HG03469 (cell line): Measurements from ENCODE around the gene GJA3.

Experiments used
- ATAC-seq: cut with Tn5 transposase; IDR thresholded peaks from one replicate; pipeline ENCODE4 v1.9.1; 2021; ENCODE audit warnings: mild to moderate bottlenecking, moderate library complexity, moderate number of reproducible peaks; ENCODE audit not compliant: unreplicated experiment

GJA3 gene

DNA sequence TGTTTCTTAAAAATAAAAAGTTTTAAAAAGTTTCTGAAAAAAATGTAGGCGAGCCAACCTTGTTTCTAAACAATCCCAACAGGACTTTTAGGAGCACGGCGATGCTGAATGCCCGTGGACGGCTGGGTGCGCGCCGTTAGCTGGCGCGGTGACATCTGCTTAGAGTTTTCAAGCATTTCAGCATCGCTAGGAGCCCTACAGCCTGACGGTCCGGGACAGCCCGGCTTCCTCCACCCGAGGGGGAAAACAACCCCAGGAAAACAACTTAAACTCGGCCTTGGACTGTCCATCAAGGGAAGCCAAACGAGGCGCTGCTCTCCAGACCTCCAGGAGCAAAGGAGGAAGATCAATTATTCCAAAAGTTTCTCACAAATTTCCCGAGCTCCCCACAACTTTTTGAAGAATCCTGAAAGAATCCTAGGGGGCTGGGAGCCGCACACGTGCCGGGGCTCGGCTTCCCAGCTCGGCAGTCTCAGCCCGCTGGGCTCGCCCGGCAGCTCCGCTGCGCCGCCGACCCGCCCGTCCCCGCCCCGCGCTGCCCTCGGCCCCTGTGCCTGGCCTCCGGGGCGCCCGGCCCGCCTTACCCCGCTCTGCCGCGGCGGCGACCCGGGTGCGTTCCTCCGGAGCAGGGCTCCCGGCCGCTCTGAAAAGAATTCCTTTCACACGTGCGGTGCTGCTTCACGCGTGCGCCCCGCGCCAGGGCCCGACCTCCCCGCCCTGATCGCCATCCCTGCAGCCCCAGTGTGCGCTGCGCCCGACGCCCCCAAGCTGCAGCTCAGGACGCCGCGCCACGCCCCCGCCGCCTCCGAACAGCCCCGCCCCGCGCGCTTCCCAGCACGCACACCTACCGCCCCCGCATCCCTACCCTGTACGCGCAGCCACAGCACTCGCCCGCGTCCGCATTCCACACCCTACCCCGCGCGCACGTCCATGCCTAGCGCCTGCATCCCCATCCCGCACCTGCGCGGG is at the start of gene GJA3:
Gene GJA3 (minus strand): TSS at position 747 of the 969 bp plus-strand sequence. CDS start 17,764 bp downstream, outside the sequence.
- ATAC-seq: peak; percentile 32

DNA sequence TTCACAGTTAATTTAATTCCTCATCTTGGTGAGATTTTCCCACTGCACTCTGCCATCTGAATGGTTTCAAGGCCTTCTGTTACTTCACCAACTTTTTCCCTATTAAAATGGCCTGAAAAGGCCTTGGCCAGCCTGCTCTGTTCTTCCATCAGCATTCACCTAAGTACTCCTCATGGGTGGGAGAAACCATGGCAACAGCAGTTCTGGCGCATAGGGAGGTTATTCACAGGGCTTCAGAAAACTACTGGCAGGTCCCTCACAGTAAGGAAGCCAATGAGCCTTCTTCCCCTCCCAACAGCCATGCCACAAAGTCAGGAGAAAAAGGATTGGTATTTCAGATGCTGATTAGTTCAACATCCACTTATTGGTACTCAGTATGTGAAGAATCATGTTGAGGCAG is 49.1 kb upstream of the GJA3 start:
- no peak for ATAC-seq

DNA sequence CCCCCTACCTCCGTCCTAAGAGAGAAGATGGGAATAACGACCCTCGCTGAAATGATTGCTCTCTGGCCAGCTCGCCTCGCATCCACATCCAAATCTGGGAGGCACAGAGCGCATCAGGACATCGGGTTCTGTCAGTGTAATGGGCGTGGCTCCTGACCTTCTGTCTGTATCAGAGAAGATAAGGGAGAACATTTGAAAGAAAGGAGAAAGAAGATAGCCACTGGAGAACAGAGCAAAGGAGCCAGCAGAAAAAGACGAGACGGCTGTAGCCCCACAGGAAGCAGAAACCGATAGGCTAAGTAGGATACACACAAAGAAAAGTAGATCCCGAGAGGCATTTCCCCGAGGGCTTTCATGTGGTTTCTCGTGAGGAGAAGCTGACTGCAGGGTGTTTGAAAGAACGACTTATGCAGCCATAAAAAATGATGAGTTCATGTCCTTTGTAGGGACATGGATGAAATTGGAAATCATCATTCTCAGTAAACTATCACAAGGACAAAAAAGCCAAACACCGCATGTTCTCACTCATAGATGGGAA is 45.9 kb upstream of the GJA3 start:
- no peak for ATAC-seq

DNA sequence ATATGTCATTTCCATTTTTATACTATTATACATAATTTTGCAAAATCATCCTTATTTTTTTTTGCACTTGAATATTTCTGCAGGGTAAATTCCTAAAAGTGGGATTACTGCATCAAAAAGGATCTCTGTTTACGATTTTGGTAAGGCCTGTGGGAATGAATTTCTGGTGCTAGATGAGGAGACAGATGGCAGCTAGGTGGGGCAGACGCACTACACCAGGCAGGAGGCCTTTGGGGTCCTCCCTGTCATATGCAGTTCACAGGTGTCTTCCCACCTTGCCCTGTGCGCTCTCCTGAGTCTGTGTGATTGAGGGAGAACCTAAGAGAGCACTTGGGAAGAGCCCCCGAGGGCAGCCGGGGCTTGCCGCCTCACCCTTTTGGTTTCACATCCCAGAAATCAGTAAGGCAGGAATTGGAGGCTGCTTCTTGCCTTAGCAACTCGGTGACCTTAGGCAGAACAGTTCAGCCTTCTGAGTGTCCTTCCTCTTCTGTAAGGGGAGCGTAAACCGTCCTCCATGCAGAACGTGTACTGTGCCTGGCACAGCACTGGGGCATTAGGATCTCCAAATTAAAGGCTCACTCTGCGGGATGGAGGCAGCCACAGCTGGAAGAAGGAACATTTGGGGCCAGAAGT is 45.3 kb upstream of the GJA3 start:
- no peak for ATAC-seq

DNA sequence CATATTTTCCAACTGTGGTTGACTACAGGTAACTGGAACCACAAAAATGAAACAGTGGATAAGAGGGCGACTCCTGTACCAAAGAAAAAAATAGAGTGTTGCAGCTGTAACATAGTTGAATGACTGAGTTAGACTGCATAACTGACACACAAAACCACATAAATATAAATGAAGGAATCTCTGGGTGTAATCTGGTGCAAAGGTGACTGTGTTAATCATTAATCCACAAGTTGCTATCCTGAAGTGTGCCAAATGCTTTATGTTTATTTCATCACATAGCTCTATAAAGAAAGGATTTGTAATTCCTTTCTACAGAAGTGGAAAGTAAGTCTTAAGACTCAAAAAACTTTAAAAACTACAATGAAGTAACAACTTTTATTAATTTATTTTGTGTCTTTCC is 37.9 kb upstream of the GJA3 start:
- ATAC-seq: no peak

DNA sequence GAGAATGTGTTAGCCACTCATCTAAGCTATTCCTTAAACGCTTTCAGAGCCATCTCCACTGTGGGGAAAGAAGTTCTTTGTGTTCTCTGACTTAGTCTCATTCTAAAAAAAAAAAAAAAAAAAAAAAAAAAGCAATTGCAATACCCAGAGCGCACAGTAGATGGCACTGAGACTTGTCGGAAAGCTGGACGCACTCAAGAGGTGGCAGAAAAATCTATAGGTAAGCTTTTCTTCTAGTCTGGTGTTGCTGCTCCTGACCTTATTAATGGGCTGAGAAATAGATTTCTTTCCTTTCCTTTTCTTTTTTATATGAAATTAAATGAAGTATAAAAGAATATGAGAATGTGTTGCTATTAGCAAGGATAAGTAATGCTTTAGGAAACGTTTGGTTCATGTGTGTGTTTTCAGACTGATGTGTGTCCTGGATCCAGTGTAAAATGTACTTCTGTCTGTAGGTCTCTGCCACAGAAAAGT is 36.5 kb upstream of the GJA3 start:
- no peak for ATAC-seq

DNA sequence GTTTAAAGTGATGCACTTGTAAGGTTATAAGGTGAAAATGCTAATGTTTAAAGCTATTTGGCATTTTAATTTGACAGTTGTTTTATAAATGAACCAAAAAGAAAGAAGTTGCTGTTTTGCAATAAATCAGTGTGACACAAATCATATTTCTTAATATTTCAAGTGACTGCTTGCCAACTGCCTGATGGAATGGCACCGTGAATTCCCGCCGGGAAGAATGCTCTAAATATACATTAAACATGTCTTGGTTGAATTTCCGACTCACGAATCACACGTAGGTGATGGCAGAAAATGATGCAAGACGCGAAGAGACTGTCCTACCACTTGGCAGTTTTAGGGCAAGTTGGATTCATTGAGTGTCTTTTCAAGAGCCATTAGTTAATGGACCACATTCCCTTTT is 34.9 kb upstream of the GJA3 start:
- no peak for ATAC-seq

DNA sequence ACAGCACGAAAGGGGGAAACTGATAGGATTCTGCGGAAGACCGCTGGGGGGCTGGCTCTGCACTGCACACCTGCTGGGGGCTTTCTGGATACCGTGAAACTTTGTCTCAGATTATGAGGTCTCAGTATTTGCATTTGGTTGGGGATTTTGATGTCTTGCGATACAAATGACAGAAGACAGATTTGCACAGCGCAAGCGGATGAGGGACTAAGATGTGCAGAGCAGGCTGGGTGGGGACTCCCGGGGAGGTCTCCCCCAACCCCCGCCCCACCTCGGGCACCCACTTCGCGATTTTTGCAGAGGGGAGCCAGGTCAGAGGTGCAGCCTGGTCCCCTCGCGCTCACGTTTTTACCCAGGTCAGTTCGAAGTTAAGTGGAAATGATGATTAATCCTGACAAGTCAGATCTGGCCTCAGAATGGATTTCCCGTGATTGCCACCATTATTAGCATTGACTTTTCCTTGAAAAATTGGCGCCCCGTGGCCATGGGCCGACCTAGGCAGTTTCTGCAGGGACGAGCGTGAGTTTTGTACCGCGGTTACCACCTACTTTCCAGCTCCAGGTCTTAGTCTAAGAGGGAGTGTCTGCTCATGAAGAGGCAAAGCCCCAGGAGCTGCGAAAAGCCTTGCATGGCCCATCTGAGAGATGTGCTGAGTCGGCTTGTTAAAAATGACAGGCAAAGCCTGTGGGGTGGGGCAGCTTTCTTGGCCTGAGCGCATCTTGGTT is 33.2 kb upstream of the GJA3 start:
- ATAC-seq: no peak

DNA sequence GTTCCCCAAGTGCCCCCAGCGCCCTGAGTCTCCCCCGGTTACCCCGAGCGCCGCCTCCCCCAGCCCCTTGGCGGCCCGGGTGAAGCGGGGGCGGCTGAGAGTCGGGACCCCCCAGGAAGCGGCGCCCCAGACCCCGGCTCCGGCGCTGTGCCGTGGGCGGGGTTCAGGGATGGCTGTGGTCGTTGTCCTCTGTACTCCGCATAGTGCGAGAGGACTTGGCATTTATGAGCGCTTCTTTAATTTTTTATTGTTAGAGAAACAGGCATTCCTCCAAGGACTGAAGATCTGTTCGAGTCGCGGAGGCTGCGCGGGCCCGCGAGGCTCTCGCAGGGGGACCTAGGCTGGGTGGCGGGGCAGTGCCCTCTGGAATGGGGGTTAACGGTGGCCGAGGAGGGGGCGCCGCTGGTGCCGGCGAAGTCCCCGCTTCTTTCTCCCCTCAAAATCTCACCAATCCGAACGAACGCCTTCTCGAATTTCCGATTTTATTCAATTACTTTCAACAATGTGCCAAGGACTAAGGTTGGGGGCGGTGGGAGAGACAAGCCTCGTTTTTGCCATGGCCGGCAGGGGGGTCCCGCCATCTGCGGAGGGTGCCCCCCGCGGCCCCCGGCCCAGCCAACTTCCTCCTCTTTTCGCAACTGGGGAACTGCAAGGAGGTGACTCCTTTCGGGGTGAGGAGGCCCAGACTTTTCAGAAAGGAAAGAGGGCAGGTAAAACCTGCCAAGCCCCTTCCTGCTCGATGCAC is 32.5 kb upstream of the GJA3 start:
- ATAC-seq: no peak

DNA sequence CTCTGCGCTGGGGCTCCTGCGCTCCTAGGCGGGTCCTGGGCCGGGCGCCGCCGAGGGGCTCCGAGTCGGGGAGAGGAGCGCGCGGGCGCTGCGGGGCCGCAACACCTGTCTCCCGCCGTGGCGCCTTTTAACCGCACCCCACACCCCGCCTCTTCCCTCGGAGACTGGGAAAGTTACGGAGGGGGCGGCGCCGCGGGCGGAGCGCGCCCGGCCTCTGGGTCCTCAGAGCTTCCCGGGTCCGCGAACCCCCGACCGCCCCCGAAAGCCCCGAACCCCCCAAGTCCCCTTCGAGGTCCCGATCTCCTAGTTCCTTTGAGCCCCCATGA is 31.9 kb upstream of the GJA3 start, which contains the start of gene GJB2:
Gene GJB2 (minus strand): TSS at position 103 of the 326 bp plus-strand sequence. CDS start 3,357 bp downstream, outside the sequence.
- no peak for ATAC-seq

DNA sequence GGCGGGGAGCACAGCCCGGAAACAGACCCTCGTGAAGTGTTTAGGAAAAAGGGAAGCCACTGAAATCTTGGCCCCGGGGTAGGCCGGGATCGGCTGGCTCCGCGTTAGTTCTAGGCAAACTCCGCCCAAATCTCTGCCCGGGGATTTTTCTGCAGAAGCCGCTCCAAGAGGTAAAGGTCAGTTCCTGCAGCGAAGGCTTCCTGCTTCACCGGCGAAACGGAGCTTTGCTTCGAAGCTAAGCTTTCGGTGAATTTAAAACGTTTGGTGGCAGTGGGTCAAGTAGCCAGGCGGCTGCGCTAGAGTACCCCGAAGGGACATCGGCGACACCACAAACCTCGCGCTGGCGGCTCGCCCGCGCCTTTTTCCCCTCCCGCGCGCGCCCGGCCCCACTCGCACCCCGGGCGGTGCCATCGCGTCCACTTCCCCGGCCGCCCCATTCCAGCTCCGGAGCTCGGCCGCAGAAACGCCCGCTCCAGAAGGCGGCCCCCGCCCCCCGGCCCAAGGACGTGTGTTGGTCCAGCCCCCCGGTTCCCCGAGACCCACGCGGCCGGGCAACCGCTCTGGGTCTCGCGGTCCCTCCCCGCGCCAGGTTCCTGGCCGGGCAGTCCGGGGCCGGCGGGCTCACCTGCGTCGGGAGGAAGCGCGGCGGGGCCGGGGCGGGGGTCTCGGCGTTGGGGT is 31.4 kb upstream of the GJA3 start:
- no peak for ATAC-seq

DNA sequence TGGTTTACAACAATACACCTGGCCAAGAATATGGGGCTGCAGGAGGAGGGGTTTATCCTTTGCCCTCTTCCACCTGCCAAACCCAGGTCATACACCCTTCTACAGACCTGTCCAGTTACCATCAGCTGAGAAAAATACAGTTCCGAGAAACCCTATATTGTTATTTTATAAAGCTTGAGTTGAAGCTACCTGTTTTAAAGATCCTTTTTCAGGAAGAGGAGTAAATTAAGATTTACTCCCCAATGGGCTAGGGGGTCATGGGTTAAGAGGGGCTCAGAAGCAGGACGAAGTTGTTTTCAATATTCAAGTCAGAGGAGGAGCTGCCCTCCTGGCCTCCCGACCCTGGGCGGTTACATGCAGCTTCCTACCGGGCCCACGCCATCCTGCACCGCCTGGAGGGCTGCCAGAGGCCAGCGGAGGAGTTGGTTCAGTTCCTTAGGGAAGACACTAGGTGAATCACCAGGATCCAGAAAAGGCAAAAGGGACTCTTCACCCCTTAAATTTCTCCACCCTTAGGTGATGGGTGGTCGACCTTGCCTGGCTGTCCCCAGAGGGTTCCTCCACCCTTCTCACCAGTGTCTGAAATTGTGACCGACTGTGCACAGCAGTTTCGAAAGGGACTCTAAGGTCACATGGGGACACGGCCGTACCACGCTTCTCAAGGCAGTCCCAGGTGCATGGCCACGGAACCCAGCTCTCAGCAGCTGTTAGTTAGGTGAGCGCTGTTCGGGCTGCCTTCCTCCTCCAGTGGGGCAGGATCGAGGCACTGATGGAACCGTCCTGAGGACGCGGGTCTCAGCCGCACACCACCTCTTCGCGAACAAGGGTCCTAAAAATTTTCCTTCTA is 30.7 kb upstream of the GJA3 start:
- ATAC-seq: no peak

DNA sequence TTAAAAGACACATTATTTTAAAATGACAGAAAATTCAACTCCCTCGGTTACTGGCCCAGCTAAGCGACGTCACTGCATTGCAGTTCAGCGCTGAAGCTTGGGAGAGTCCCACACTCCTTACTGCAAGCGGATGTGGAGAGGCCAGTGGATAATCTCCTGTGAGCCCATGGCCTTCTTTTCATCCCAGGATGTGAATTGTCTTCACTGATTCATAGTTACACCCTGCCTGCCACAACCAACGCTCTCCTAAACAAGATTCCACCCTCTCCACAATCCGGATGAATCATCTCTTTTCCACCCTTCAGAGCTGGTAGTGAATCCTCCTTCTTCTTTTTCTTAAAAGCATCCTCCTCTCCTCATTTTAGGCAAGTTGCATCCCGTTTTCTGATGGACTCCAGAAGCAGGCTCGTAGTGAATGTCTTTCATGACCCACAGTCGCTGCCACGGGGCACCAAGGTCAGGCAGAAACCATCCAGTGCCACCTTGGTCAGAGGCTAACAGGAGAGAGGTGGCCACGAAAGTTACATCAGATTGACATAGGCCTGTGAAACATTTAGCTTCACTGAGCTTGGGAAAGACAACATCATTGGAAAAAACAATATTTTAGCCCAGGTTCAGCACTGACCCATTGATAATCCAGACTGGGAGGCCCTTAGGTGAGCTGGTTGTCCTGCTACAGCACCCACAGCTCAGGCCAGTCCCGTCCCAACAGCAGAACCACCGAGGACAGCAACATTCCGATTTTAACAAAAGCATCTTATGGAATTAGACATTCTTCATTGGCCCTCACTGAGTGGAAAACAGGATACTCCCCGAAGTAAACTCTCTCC is 29.8 kb upstream of the GJA3 start:
- no peak for ATAC-seq

DNA sequence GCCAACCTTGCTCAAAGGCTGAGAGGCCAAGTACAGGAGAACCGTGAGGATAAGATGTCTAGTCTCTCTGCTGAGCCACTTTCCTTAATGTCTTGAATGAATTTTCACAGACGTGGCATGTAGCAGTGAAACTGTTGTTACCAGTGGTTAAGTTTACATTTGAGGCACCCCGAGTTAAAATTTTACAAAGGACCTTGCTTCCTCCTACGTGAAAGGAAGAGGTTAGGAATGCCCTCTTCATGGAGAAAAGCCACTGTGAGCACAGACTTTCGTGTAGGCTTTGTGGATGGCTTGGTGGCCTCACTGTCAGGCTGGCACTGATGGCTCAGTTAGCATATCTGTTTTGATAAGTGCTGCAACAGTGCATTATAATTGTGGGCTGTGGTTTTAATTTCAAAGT is 29.2 kb upstream of the GJA3 start:
- ATAC-seq: no peak

DNA sequence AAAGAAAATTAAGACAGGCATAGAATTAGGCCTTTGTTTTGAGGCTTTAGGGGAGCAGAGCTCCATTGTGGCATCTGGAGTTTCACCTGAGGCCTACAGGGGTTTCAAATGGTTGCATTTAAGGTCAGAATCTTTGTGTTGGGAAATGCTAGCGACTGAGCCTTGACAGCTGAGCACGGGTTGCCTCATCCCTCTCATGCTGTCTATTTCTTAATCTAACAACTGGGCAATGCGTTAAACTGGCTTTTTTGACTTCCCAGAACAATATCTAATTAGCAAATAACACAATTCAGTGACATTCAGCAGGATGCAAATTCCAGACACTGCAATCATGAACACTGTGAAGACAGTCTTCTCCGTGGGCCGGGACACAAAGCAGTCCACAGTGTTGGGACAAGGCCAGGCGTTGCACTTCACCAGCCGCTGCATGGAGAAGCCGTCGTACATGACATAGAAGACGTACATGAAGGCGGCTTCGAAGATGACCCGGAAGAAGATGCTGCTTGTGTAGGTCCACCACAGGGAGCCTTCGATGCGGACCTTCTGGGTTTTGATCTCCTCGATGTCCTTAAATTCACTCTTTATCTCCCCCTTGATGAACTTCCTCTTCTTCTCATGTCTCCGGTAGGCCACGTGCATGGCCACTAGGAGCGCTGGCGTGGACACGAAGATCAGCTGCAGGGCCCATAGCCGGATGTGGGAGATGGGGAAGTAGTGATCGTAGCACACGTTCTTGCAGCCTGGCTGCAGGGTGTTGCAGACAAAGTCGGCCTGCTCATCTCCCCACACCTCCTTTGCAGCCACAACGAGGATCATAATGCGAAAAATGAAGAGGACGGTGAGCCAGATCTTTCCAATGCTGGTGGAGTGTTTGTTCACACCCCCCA is 28.1 kb upstream of the GJA3 start:
- no peak for ATAC-seq

DNA sequence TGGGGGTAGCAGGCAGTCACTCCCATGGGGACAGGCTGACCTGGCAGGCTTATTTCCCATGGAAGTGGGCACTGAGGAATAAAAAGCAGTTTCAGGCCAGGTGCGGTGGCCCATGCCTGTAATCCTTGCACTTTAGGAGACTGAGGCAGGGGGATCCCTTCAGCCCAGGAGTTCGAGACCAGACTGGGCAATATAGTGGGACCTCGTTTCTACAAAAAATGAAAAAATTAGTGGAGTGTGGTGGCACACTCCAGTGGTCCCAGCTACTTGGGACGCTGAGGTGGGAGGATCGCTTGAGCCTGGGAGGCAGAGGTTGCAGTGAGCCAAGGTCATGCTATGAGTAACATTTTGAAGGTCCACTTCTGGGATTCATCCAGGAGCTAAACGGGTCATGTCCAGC is 25.9 kb upstream of the GJA3 start:
- ATAC-seq: no peak
